Loucy (cell line): ENCODE measurements around the gene KRTAP10-11.

Source experiments
- H2AFZ ChIP-seq: fragments of 200-600 bp; sonication (generic); 2 replicates; pipeline ENCODE4 v1.6.0; 2016; ENCODE audit warnings: antibody characterized with exemption, mild to moderate bottlenecking, low read length, moderate library complexity
- H3F3A ChIP-seq: fragments of 200-600 bp; 2 replicates; pipeline ENCODE4 v1.6.0; 2016; ENCODE audit warnings: antibody characterized with exemption, low read depth, mild to moderate bottlenecking
- H3K27me3 ChIP-seq: fragments of 200-600 bp; sonication (generic); 2 replicates; pipeline ENCODE4 v1.6.1; 2014; ENCODE audit warnings: low read length, mild to moderate bottlenecking; ENCODE audit not compliant: insufficient read depth, poor library complexity, severe bottlenecking
- H3K36me3 ChIP-seq: fragments of 200-600 bp; sonication (generic); 2 replicates; pipeline ENCODE4 v1.6.1; 2016; ENCODE audit warnings: low read length; ENCODE audit not compliant: insufficient read depth
- H3K4me1 ChIP-seq: fragments of 200-600 bp; sonication (generic); 2 replicates; pipeline ENCODE4 v1.5.1; 2014; ENCODE audit warnings: low read length, mild to moderate bottlenecking; ENCODE audit not compliant: insufficient read depth, poor library complexity, severe bottlenecking
- H3K4me2 ChIP-seq: fragments of 200-600 bp; sonication (generic); 2 replicates; pipeline ENCODE4 v1.6.0; 2014; ENCODE audit warnings: antibody characterized with exemption, low read length, low read depth, mild to moderate bottlenecking; ENCODE audit not compliant: poor library complexity, severe bottlenecking
- H3K4me3 ChIP-seq: fragments of 200-600 bp; sonication (generic); 2 replicates; pipeline ENCODE4 v1.5.1; 2014; ENCODE audit warnings: low read length, mild to moderate bottlenecking, mixed read lengths; ENCODE audit not compliant: poor library complexity, severe bottlenecking
- H3K79me2 ChIP-seq: fragments of 200-600 bp; sonication (generic); 2 replicates; pipeline ENCODE4 v1.6.1; 2014; ENCODE audit warnings: low read length; ENCODE audit not compliant: insufficient read depth
- H3K9ac ChIP-seq: fragments of 200-600 bp; sonication (generic); 2 replicates; pipeline ENCODE4 v1.6.0; 2014; ENCODE audit warnings: mild to moderate bottlenecking, low read depth, low read length, moderate library complexity; ENCODE audit not compliant: poor library complexity, severe bottlenecking
- H3K9me2 ChIP-seq: fragments of 200-600 bp; sonication (generic); replicated peaks from 2 replicates; pipeline ENCODE4 v1.6.1; 2016; ENCODE audit warnings: low read depth, low read length, mixed read lengths
- H3K9me3 ChIP-seq: fragments of 200-600 bp; sonication (generic); 2 replicates; pipeline ENCODE4 v1.6.1; 2014; ENCODE audit warnings: mild to moderate bottlenecking, antibody characterized with exemption, low read length, low read depth; ENCODE audit not compliant: insufficient read depth
- H4K20me1 ChIP-seq: fragments of 200-600 bp; sonication (generic); 2 replicates; pipeline ENCODE4 v1.6.0; 2014; ENCODE audit warnings: antibody characterized with exemption, low read length, mild to moderate bottlenecking; ENCODE audit not compliant: insufficient read depth, poor library complexity, severe bottlenecking
- CTCF ChIP-seq: fragments of 200-600 bp; sonication (generic); conservative IDR thresholded peaks from 2 replicates; pipeline ENCODE4 v1.5.1; 2014; ENCODE audit warnings: mild to moderate bottlenecking, antibody characterized with exemption, low read length
- EZH2phosphoT487 ChIP-seq: fragments of 200-600 bp; IDR thresholded peaks from 2 replicates; pipeline ENCODE4 v1.6.1; 2018; ENCODE audit warnings: antibody characterized with exemption, mild to moderate bottlenecking, moderate library complexity, borderline replicate concordance

KRTAP10-11 gene

GRCh38 chr21:44639331-44639655 lies 6.9 kb upstream of the KRTAP10-11 start:
- Histone ChIP-seq H3K4me2 (no peak overlapping the region), H3F3A (no peaks in the 10 kb centered on the region), H3K79me2 (no peaks in the 10 kb centered on the region), H3K27me3 (no peaks in the 10 kb centered on the region), H3K9ac (no peak overlapping the region), H3K9me2 (no peaks in the 10 kb centered on the region), H3K4me1 (no peaks in the 10 kb centered on the region), H3K9me3 (peaks cover 10% of the 10 kb centered on the region; the same call in 1 of the 2 replicates), H4K20me1 (no peaks in the 10 kb centered on the region), H3K36me3 (no peaks in the 10 kb centered on the region), H3K4me3 (no peak overlapping the region), H2AFZ (no peak overlapping the region)
- TF ChIP-seq EZH2phosphoT487 (no peak), CTCF (no peak)

GRCh38 chr21:44640761-44641160 lies 5.5 kb upstream of the KRTAP10-11 start:
- no peaks in the 10 kb centered on the region for H3F3A ChIP-seq
- no peaks in the 10 kb centered on the region for H3K36me3 ChIP-seq
- no peaks in the 10 kb centered on the region for H3K27me3 ChIP-seq
- no peak overlapping the region for H3K4me2 ChIP-seq
- H3K9me2 ChIP-seq, result no peaks in the 10 kb centered on the region
- no peaks in the 10 kb centered on the region for H3K79me2 ChIP-seq
- no peaks in the 10 kb centered on the region for H3K4me1 ChIP-seq
- TF ChIP-seq EZH2phosphoT487 (no peak), CTCF (no peak)
- H2AFZ ChIP-seq, result no peak overlapping the region
- H3K4me3 ChIP-seq, result no peak overlapping the region
- H4K20me1 ChIP-seq, result no peaks in the 10 kb centered on the region
- H3K9ac ChIP-seq, result no peak overlapping the region
- peaks cover 16% of the 10 kb centered on the region; the same call in 1 of the 2 replicates for H3K9me3 ChIP-seq

- H2AFZ ChIP-seq, result no peak overlapping the region
- H3K9ac ChIP-seq, result no peak overlapping the region
- no peak for TF ChIP-seq CTCF
- no peak for TF ChIP-seq EZH2phosphoT487
- no peaks in the 10 kb centered on the region for H4K20me1 ChIP-seq
- no peaks in the 10 kb centered on the region for H3K4me1 ChIP-seq
- H3K9me3 ChIP-seq, result peaks cover 16% of the 10 kb centered on the region; the same call in 1 of the 2 replicates
- no peaks in the 10 kb centered on the region for H3K9me2 ChIP-seq
- no peaks in the 10 kb centered on the region for H3K79me2 ChIP-seq
- no peak overlapping the region for H3K4me3 ChIP-seq
- H3K4me2 ChIP-seq, result no peak overlapping the region
- H3K27me3 ChIP-seq, result no peaks in the 10 kb centered on the region
- no peaks in the 10 kb centered on the region for H3K36me3 ChIP-seq
- no peaks in the 10 kb centered on the region for H3F3A ChIP-seq
Observed at GRCh38 chr21:44643741-44644310, 2.4 kb upstream of the KRTAP10-11 start.
